Fibroblast of the aortic adventitia (primary cell): Measurements from ENCODE around the gene ZNF646. TPM values are rescaled to one million over a fixed set of nuclear protein-coding genes. Genes with fewer than 3 reads are reported as not detected.

Source experiments
- DNase-seq: peaks from one replicate; pipeline ENCODE4 v3.0.0-alpha.2; 2010; ENCODE audit warnings: low read depth
- H3K4me3 ChIP-seq: 2 replicates; pipeline ENCODE4 v1.5.1; 2011; ENCODE audit warnings: low read depth, mild to moderate bottlenecking, control low read depth, low read length, moderate library complexity
- total RNA-seq: library from RNA; depleted of rRNA; stranded (reverse); fragments of >200 nt; gene quantifications from 2 replicates; pipeline ENCODE4 v1.2.3, GENCODE V29; 2012; ENCODE audit warnings: low replicate concordance
- TF ChIP-seq, protein P1 (sequence below): IDR thresholded peaks from 2 replicates; pipeline ENCODE4 v1.5.1; 2011; ENCODE audit warnings: mild to moderate bottlenecking, low read length, control low read depth, inconsistent platforms; ENCODE audit not compliant: insufficient read depth

ZNF646 gene
- total RNA-seq, 1 donor: 16.2 TPM

- TF ChIP-seq, protein P1, sequence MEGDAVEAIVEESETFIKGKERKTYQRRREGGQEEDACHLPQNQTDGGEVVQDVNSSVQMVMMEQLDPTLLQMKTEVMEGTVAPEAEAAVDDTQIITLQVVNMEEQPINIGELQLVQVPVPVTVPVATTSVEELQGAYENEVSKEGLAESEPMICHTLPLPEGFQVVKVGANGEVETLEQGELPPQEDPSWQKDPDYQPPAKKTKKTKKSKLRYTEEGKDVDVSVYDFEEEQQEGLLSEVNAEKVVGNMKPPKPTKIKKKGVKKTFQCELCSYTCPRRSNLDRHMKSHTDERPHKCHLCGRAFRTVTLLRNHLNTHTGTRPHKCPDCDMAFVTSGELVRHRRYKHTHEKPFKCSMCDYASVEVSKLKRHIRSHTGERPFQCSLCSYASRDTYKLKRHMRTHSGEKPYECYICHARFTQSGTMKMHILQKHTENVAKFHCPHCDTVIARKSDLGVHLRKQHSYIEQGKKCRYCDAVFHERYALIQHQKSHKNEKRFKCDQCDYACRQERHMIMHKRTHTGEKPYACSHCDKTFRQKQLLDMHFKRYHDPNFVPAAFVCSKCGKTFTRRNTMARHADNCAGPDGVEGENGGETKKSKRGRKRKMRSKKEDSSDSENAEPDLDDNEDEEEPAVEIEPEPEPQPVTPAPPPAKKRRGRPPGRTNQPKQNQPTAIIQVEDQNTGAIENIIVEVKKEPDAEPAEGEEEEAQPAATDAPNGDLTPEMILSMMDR: no peak
- no peak for DNase-seq
- H3K4me3 ChIP-seq: no peak overlapping the region
These were observed 13.7 kb downstream of the ZNF646 start for GRCh38 chr16:31087971-31088370.

GRCh38 chr16:31088459-31089183 lies 14.4 kb downstream of the ZNF646 start, which contains the start of gene PRSS53:
PRSS53 (minus strand) TSS chr16:31088943; CDS start chr16:31088809, 134 bp downstream.
- H3K4me3 ChIP-seq: no peak within 1 kb of the TSS
- DNase-seq: no peak
- TF ChIP-seq, protein P1: no peak

GRCh38 chr16:31089199-31089598 lies 15.0 kb downstream of the ZNF646 start:
- H3K4me3 ChIP-seq: no peak overlapping the region
- no peak for DNase-seq
- TF ChIP-seq, protein P1: no peak

GRCh38 chr16:31090540-31090939 lies 16.3 kb downstream of the ZNF646 start:
- no peak overlapping the region for H3K4me3 ChIP-seq
- TF ChIP-seq, protein P1: no peak
- peak; percentile 8 for DNase-seq

GRCh38 chr16:31092330-31092729 lies 18.1 kb downstream of the ZNF646 start:
- TF ChIP-seq, protein P1: no peak
- DNase-seq: no peak
- no peak overlapping the region for H3K4me3 ChIP-seq

- peak overlapping the region; percentile 94 for H3K4me3 ChIP-seq
- DNase-seq: no peak
These were observed 19.0 kb downstream of the ZNF646 start for GRCh38 chr16:31093132-31093703.

More at GRCh38 chr16:31093132-31093703, 19.0 kb downstream of the ZNF646 start:
- TF ChIP-seq, protein P1: no peak
